HG03354 (cell line): ENCODE data around the gene PLCH1.

Source experiments
- ATAC-seq: cut with Tn5 transposase; IDR thresholded peaks from one replicate; pipeline ENCODE4 v1.9.1; 2021; ENCODE audit warnings: mild to moderate bottlenecking; ENCODE audit not compliant: unreplicated experiment, poor library complexity, severe bottlenecking

PLCH1 gene

GRCh38 chr3:155332716-155333115, 412.2 kb downstream of the PLCH1 start:
- ATAC-seq = no peak

- no peak for ATAC-seq
Observed at GRCh38 chr3:155331078-155331477, 413.8 kb downstream of the PLCH1 start.

- ATAC-seq = no peak
Observed at GRCh38 chr3:155330370-155330769, 414.5 kb downstream of the PLCH1 start.

GRCh38 chr3:155329513-155330048, 415.3 kb downstream of the PLCH1 start:
- no peak for ATAC-seq

- no peak for ATAC-seq
Observed at GRCh38 chr3:155327871-155328270, 417.0 kb downstream of the PLCH1 start.

GRCh38 chr3:155327430-155327829, 417.4 kb downstream of the PLCH1 start:
- no peak for ATAC-seq

- ATAC-seq = no peak
Observed at GRCh38 chr3:155326901-155327300, 418.0 kb downstream of the PLCH1 start.

GRCh38 chr3:155326244-155326643, 418.6 kb downstream of the PLCH1 start:
- ATAC-seq = no peak
